GM12875 (cell line): Measurements from ENCODE around the gene PTMS.
"Not testable (repeated sequence)": the region's sequence is repeated elsewhere in the genome, so short reads cannot be mapped to it uniquely, and the experiment has no call there.

Source experiments
- H3K4me3 ChIP-seq: one replicate; pipeline ENCODE4 v1.5.1; 2011; ENCODE audit warnings: low read depth, low read length, control low read depth
- TF ChIP-seq, protein P1 (sequence below): IDR thresholded peaks from 2 replicates; pipeline ENCODE4 v1.5.1; 2011; ENCODE audit warnings: low read depth, mild to moderate bottlenecking, control low read depth, inconsistent platforms, low read length, moderate library complexity, borderline replicate concordance; ENCODE audit not compliant: insufficient read depth

The PTMS gene

GRCh38 chr12:6729186-6729585, 37.0 kb upstream of the PTMS start:
- H3K4me3 ChIP-seq = no peak overlapping the region

GRCh38 chr12:6730169-6730568, 36.0 kb upstream of the PTMS start:
- TF ChIP-seq, protein P1, sequence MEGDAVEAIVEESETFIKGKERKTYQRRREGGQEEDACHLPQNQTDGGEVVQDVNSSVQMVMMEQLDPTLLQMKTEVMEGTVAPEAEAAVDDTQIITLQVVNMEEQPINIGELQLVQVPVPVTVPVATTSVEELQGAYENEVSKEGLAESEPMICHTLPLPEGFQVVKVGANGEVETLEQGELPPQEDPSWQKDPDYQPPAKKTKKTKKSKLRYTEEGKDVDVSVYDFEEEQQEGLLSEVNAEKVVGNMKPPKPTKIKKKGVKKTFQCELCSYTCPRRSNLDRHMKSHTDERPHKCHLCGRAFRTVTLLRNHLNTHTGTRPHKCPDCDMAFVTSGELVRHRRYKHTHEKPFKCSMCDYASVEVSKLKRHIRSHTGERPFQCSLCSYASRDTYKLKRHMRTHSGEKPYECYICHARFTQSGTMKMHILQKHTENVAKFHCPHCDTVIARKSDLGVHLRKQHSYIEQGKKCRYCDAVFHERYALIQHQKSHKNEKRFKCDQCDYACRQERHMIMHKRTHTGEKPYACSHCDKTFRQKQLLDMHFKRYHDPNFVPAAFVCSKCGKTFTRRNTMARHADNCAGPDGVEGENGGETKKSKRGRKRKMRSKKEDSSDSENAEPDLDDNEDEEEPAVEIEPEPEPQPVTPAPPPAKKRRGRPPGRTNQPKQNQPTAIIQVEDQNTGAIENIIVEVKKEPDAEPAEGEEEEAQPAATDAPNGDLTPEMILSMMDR = no peak

More at GRCh38 chr12:6729186-6729585, 37.0 kb upstream of the PTMS start:
- TF ChIP-seq, protein P1 = no peak

GRCh38 chr12:6734506-6735387, 31.4 kb upstream of the PTMS start:
- no peak overlapping the region for H3K4me3 ChIP-seq
- TF ChIP-seq, protein P1 = no peak

More at GRCh38 chr12:6730169-6730568, 36.0 kb upstream of the PTMS start:
- H3K4me3 ChIP-seq = no peak overlapping the region

GRCh38 chr12:6735448-6736191, 30.5 kb upstream of the PTMS start:
- no peak overlapping the region for H3K4me3 ChIP-seq
- TF ChIP-seq, protein P1 = peak; percentile 46; the same call in 1 of the 2 replicates

GRCh38 chr12:6736754-6737153, 29.4 kb upstream of the PTMS start:
- TF ChIP-seq, protein P1 = no peak
- no peak overlapping the region for H3K4me3 ChIP-seq

DNA sequence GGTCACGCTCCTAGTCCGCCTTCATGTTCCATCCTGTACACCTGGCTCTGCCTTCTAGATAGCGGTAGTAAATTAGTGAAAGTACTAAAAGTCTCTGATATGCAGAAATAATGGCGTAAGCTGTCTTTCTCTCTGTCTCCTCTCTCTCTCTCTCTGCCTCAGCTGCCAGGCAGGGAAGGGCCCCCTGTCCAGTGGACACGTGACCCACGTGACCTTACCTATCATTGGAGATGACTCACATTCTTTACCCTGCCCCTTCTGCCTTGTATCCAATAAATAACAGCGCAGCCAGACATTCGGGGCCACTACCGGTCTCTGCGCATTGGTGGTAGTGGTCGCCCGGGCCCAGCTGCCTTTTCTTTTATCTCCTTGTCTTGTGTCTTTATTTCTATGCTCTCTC, 24.1 kb upstream of the PTMS start:
- not testable (repeated sequence) for H3K4me3 ChIP-seq

GRCh38 chr12:6742834-6743233, 23.3 kb upstream of the PTMS start:
- H3K4me3 ChIP-seq = no peak overlapping the region
- TF ChIP-seq, protein P1 = no peak

DNA sequence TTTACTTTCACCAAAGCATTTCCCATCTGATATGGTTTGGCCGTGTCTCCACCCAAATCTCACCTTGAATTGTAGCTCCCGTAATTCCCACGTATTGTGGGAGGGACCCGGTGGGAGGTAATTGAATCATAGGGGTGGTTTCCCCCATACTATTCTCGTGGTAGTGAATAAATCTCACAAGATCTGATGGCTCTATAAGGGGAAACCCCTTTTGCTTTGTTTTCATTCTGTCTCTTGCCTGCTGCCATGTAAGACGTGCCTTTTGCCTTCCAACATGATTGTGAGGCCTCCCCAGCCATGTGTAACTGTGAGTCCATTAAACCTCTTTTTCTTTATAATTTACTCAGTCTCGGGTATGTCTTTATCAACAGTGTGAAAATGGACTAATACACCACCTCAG, 22.9 kb upstream of the PTMS start:
- not testable (repeated sequence) for H3K4me3 ChIP-seq
